Inflammatory macrophage treated with lipopolysaccharide for 4 hours (primary cell): Measurements from ENCODE around the gene GOLGA7B.
"Not testable (repeated sequence)": the region's sequence is repeated elsewhere in the genome, so short reads cannot be mapped to it uniquely, and the experiment has no call there.

Experiments
- DNase-seq: peaks from one replicate; pipeline ENCODE4 v3.0.0-alpha.2; 2020

The GOLGA7B gene

GRCh38 chr10:97836446-97836845 lies 13.2 kb upstream of the GOLGA7B start:
- DNase-seq, result peak; percentile 36

GRCh38 chr10:97838091-97838490 lies 11.6 kb upstream of the GOLGA7B start:
- peak; percentile 28 for DNase-seq

GRCh38 chr10:97841166-97841565 lies 8.5 kb upstream of the GOLGA7B start:
- not testable (repeated sequence) for DNase-seq

GRCh38 chr10:97842114-97842513 lies 7.5 kb upstream of the GOLGA7B start:
- not testable (repeated sequence) for DNase-seq

GRCh38 chr10:97842656-97843280 lies 6.9 kb upstream of the GOLGA7B start:
- peak; percentile 56 for DNase-seq

DNA sequence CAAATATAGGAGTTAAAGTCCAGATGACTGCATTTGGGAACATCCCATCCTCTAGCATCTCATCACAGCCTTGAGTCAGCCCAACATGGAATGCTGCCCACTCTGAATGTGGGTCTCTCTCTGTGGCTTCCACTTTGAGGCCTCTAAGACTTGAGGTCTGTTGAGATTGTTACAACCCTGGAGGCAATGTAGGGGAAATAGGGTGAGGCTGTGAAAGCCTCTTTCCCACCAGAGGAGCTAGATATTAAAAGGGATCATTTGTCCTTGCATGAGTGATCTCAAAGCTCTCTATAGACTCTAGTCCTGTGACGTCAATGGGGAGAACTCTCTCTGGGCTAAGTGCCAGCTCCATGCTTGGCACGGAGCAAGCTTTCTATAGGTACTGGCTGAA lies 6.4 kb upstream of the GOLGA7B start:
- no peak for DNase-seq

DNA sequence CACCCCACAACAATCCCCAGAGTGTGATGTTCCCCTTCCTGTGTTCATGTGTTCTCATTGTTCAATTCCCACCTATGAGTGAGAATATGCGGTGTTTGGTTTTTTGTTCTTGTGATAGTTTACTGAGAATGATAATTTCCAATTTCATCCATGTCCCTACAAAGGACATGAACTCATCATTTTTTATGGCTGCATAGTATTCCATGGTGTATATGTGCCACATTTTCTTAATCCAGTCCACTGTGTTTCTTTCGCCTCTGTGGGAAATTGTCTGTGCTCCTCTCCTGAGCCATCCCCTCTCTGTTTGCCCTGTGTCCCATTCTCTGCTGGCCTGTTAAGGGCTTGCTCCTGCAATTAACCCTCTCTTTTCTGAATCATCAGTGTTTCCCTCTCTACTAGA lies 5.7 kb upstream of the GOLGA7B start:
- not testable (repeated sequence) for DNase-seq

DNA sequence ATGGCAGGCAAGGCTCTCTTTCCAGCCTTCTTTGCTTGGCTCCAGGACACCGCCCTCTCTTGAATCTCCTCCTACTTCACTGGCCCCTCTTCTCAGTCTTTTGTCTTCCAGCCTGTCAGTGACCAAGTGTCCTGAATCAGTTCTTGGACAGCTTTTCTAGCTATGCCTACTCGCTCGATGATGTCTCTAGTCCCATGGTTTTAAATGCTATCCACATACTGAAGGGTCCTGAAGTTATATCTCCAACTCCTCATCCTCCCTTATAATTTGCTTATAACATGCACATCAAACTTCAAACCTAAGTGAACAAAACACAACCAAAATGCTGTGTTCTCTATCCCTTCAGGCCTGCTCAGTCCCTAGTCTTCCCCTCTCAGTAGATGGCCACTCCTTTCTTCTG lies 5.0 kb upstream of the GOLGA7B start:
- DNase-seq, result no peak

- DNase-seq, result no peak
Measured at GRCh38 chr10:97849103-97849686, 448 bp upstream of the GOLGA7B start.

GRCh38 chr10:97850446-97850845 lies 803 bp downstream of the GOLGA7B start:
- peak; percentile 47 for DNase-seq

DNA sequence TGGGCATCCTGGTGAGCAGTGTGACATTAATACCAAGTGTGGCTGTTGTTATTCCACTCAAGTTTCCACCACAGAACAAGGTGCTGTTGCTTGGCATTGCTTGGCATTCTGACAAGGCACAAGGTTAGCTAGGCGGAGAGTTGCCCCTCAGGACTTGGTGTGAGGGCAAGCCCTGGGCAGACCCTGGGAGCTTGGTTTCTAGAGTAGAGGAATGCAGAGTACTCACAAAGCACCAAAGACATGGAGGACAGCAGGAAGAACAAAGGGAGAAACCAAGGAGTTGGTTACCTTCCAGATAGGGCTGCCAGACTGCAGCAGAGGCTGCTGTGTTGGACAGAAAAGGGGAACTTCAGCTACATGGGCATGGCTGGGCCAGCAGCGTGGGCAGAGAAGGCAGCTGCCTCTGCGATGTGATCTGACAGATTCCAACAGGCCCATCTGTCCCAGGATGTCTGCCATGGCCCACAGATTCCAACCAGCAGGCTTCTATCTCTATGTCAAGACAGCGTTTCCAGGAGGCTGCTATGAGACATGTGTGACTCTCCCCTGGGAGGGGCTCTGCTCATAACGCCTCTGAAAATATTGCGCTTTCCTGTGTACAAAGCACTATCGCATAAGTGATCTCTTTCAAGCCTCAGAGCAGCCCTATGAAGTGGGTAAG lies 1.8 kb downstream of the GOLGA7B start:
- peak; percentile 74 for DNase-seq

- no peak for DNase-seq
Measured at GRCh38 chr10:97852277-97852676, 2.6 kb downstream of the GOLGA7B start.

GRCh38 chr10:97852840-97853405 lies 3.3 kb downstream of the GOLGA7B start:
- DNase-seq, result no peak

GRCh38 chr10:97854743-97855142 lies 5.1 kb downstream of the GOLGA7B start:
- peak; percentile 58 for DNase-seq

- DNase-seq, result peak; percentile 88
Measured at GRCh38 chr10:97858001-97858439, 8.4 kb downstream of the GOLGA7B start.

DNA sequence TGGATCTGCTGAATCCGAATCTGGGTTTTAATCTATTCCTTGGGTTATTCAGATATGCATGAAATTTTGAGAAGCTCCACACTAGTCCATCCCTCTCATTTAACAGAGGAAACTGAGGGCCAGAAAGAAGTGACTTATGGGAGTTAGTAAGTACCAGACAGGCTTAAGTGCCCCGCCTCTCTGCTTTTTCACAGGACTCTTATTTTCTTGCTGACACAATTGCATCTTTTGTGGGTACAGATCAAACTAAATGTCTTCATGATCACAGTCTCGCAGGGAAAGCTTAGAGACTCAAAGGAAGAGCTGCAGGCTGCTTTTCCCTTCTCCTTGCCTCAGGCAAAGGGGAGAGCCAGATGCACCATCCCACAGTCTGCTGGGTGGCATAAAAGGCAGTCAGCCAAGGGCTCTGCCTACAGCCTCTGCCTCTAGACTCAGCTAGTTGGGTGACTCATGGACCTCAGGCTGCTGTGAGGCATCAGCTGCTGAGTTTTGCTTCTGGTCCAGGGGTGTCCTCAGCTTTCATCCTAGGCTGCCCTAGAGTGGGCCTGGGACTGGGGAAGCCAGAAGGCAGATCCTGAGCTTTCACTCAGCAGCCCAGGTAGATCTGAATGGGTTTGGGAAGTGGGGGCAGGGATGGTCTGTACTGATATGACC lies 11.6 kb downstream of the GOLGA7B start:
- peak; percentile 89 for DNase-seq

DNA sequence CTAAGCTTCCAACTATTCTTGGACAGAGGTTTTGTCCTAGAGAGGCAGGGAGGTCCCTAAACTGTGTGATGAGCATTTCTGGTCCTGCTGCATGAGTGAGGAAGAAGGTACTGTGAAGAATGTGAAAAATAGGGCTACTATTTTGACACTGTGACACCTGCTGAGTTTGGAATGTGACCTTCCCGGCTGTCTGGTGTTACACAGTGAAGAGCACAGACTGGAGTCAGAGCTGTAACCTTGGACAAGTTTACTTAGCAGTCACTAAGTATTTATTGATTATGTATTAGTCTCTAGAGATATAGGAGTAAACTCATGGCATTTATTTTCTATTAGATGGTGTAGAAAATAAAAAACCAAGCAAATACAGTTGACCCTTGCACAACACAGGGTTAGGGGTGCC lies 12.3 kb downstream of the GOLGA7B start:
- DNase-seq, result no peak

- no peak for DNase-seq
Measured at GRCh38 chr10:97863808-97864207, 14.2 kb downstream of the GOLGA7B start.

- no peak for DNase-seq
Measured at GRCh38 chr10:97865488-97865887, 15.8 kb downstream of the GOLGA7B start.

- no peak for DNase-seq
Measured at GRCh38 chr10:97866524-97867219, 17.0 kb downstream of the GOLGA7B start.

GRCh38 chr10:97867220-97867800 lies 17.7 kb downstream of the GOLGA7B start:
- no peak for DNase-seq

- no peak for DNase-seq
Measured at GRCh38 chr10:97868134-97868685, 18.6 kb downstream of the GOLGA7B start.
